T-cell (primary cell): Measurements from ENCODE around the gene SHF. TPM values are rescaled to one million over a fixed set of nuclear protein-coding genes. Genes with fewer than 3 reads are reported as not detected.

Experiments
- ATAC-seq, 4 experiments: fragments of 200-7000 bp in 3 of 4; fragments of 150-1000 bp in 1 of 4; cut with Tn5 transposase; replicated peaks in 1 of 4; 1 replicate in 3 of 4; 2 replicates in 1 of 4; pipeline ENCODE4 v1.10.0; 2021; ENCODE audit warnings: moderate library complexity in 3 of 4, mild to moderate bottlenecking in 2 of 4, moderate number of reproducible peaks in 1 of 4
- CTCF ChIA-PET, 2 donors: fragments of 300-600 bp; sonication (Branson Sonifier 250); formaldehyde crosslinking; loops; one replicate each; lab custom pipeline; 2022; ENCODE audit warnings: antibody characterized with exemption in 2 of 2; lab: Charles Lee
- POLR2A ChIA-PET, 2 donors: fragments of 300-600 bp; sonication (Branson Sonifier 250); formaldehyde crosslinking; loops; one replicate each; lab custom pipeline; 2022; ENCODE audit warnings: antibody characterized with exemption in 2 of 2; lab: Charles Lee
- DNase-seq, 35 experiments: peaks; one replicate each; pipeline versions ENCODE4 v3.0.0 to v3.0.0-alpha.2; 2013 to 2023
- H3K27ac ChIP-seq: one replicate; pipeline ENCODE4 v1.5.1; 2013; ENCODE audit warnings: low read length
- H3K27me3 ChIP-seq, 2 experiments: replicated peaks in 1 of 2; 1 replicate in 1 of 2; 2 replicates in 1 of 2; pipeline versions ENCODE4 v1.6.1 to v1.7.0; 2013; ENCODE audit warnings: low read length in 1 of 2, mixed read lengths in 1 of 2; ENCODE audit not compliant: control insufficient read depth in 2 of 2, insufficient read depth in 2 of 2; ENCODE audit errors: extremely low read depth in 1 of 2
- H3K36me3 ChIP-seq, 2 donors: 1 replicate in 1 of 2; 2 replicates in 1 of 2; pipeline versions ENCODE4 v1.6.1 to v1.7.0; 2013; ENCODE audit warnings: low read length in 1 of 2; ENCODE audit not compliant: control insufficient read depth in 2 of 2, insufficient read depth in 1 of 2; ENCODE audit errors: extremely low read depth in 1 of 2
- H3K4me1 ChIP-seq, 2 experiments: 1 replicate in 1 of 2; 2 replicates in 1 of 2; pipeline versions ENCODE4 v1.6.1 to v1.7.0; 2013; ENCODE audit warnings: low read length in 2 of 2, mixed read lengths in 1 of 2; ENCODE audit not compliant: insufficient read depth in 2 of 2, control insufficient read depth in 1 of 2; ENCODE audit errors: extremely low read depth in 1 of 2
- H3K4me3 ChIP-seq, 2 donors: 1 replicate in 1 of 2; 2 replicates in 1 of 2; pipeline versions ENCODE4 v1.5.1 to v1.7.0; 2013; ENCODE audit warnings: mild to moderate bottlenecking in 2 of 2, low read length in 1 of 2, moderate library complexity in 1 of 2; ENCODE audit not compliant: control insufficient read depth in 1 of 2; ENCODE audit errors: extremely low read depth in 1 of 2
- H3K9me3 ChIP-seq: 2 replicates; pipeline ENCODE4 v1.7.0; 2013
- H3K27ac Mint-ChIP-seq, 2 donors: one replicate each; pipeline ENCODE4 v1.8.0; 2020 to 2021; ENCODE audit warnings: mild to moderate bottlenecking in 2 of 2, mixed read lengths in 2 of 2
- H3K27me3 Mint-ChIP-seq, 2 donors: one replicate each; pipeline ENCODE4 v1.8.0; 2021 to 2022; ENCODE audit warnings: mixed read lengths in 2 of 2
- H3K36me3 Mint-ChIP-seq: one replicate; pipeline ENCODE4 v1.8.0; 2021; ENCODE audit warnings: mixed read lengths
- H3K4me1 Mint-ChIP-seq, 3 donors: one replicate each; pipeline ENCODE4 v1.8.0; 2020 to 2022; ENCODE audit warnings: mixed read lengths in 3 of 3, mild to moderate bottlenecking in 1 of 3
- H3K4me3 Mint-ChIP-seq, 3 donors: one replicate each; pipeline ENCODE4 v1.8.0; 2020 to 2022; ENCODE audit warnings: mild to moderate bottlenecking in 3 of 3, mixed read lengths in 3 of 3, moderate library complexity in 3 of 3
- H3K9me3 Mint-ChIP-seq, 3 donors: one replicate each; pipeline ENCODE4 v1.8.0; 2020 to 2022; ENCODE audit warnings: mixed read lengths in 3 of 3
- WGBS: methylation state at CpG from one replicate; pipeline ENCODE4 v1.1.5; 2013; ENCODE audit warnings: missing lambda C conversion rate; ENCODE audit not compliant: insufficient coverage; 5-methylcytosine and 5-hydroxymethylcytosine counted together
- total RNA-seq, 35 experiments: library from RNA in 6 of 35; stranded (reverse) in 6 of 35; fragments of 120-200 nt in 1 of 35; gene quantifications; one replicate each; pipeline versions ENCODE4 v1.2.1 to v1.2.4 and lab custom pipeline; 2013 to 2026

The SHF gene
- total RNA-seq, 5 donors from 2014 or later (not counting 1 experiment from before 2014, with no cell fraction given): 5.1 to 6.5 (median 5.6) TPM

- Histone ChIP-seq H3K27me3 (peaks cover 0 to 14% of the 10 kb centered on the region in 2 experiments), H3K27ac (no peak overlapping the region), H3K4me3 (no peak overlapping the region), H3K9me3 (peaks cover 2% of the 10 kb centered on the region), H3K4me1 (no peaks in the 10 kb centered on the region), H3K36me3 (no peaks in the 10 kb centered on the region)
- Mint-ChIP-seq H3K4me3 (no peak overlapping the region), H3K9me3 (peaks cover 0 to 22% (median 11%) of the 10 kb centered on the region in 3 donors), H3K36me3 (no peaks in the 10 kb centered on the region), H3K27me3 (peaks cover 11 to 19% of the 10 kb centered on the region in 2 donors), H3K4me1 (no peaks in the 10 kb centered on the region), H3K27ac (no peak overlapping the region)
- ChIA-PET POLR2A (no interaction called here), CTCF (interaction anchor here (0.5 to 0.6 kb wide), 3 partner anchors 26 to 933 kb away, joined by 3 to 5 read pairs (median 3); no protein-coding TSS in a partner anchor)
- DNase-seq: no peak
- ATAC-seq: no peak
- WGBS: no CpG with 5 or more reads among the region's 1 CpG
These were observed 42.6 kb upstream of the SHF start for GRCh38 chr15:45230245-45230965.

GRCh38 chr15:45228931-45229330 lies 41.2 kb upstream of the SHF start:
- Mint-ChIP-seq H3K9me3 (peaks cover 0 to 8% (median 2%) of the 10 kb centered on the region in 3 donors), H3K36me3 (no peaks in the 10 kb centered on the region), H3K4me1 (no peaks in the 10 kb centered on the region), H3K4me3 (no peak overlapping the region), H3K27ac (no peak overlapping the region), H3K27me3 (peaks cover 14 to 22% of the 10 kb centered on the region in 2 donors)
- H3K27me3 ChIP-seq: peaks cover 0 to 14% of the 10 kb centered on the region in 2 experiments
- H3K36me3 ChIP-seq: no peaks in the 10 kb centered on the region
- H3K9me3 ChIP-seq: peaks cover 2% of the 10 kb centered on the region
- CTCF ChIA-PET: no interaction called here
- POLR2A ChIA-PET: no interaction called here
- WGBS: 67% methylated on average over 3 of the region's 5 CpGs
- ATAC-seq (no peak), DNase-seq (no peak)
- no peak overlapping the region for H3K27ac ChIP-seq
- no peak overlapping the region for H3K4me3 ChIP-seq
- no peaks in the 10 kb centered on the region for H3K4me1 ChIP-seq

GRCh38 chr15:45225506-45226273 lies 37.9 kb upstream of the SHF start:
- H3K27ac Mint-ChIP-seq: no peak overlapping the region
- POLR2A ChIA-PET: no interaction called here

GRCh38 chr15:45224621-45225217 lies 37.0 kb upstream of the SHF start:
- no peak overlapping the region for H3K27ac Mint-ChIP-seq
- H3K4me1 ChIP-seq: no peaks in the 10 kb centered on the region
- no peaks in the 10 kb centered on the region for H3K9me3 ChIP-seq
- H3K4me3 Mint-ChIP-seq: no peak overlapping the region
- ATAC-seq (no peak), DNase-seq (no peak)
- H3K4me3 ChIP-seq: no peak overlapping the region
- peaks cover 2 to 4% of the 10 kb centered on the region in 2 experiments for H3K27me3 ChIP-seq
- no peaks in the 10 kb centered on the region for H3K4me1 Mint-ChIP-seq
- 53% methylated on average over 3 of the region's 5 CpGs for WGBS
- ChIA-PET POLR2A (no interaction called here), CTCF (interaction anchor here in 1 of 2 donors (0.6 kb wide), 1 partner anchor 121 kb away, joined by 3 read pairs; no protein-coding TSS in a partner anchor)
- no peak overlapping the region for H3K27ac ChIP-seq
- no peaks in the 10 kb centered on the region for H3K36me3 ChIP-seq
- H3K9me3 Mint-ChIP-seq: no peaks in the 10 kb centered on the region
- no peaks in the 10 kb centered on the region for H3K36me3 Mint-ChIP-seq
- peaks cover 31 to 32% of the 10 kb centered on the region in 2 donors for H3K27me3 Mint-ChIP-seq

More at GRCh38 chr15:45225506-45226273, 37.9 kb upstream of the SHF start:
- Mint-ChIP-seq H3K27me3 (peaks cover 26 to 29% of the 10 kb centered on the region in 2 donors), H3K4me3 (no peak overlapping the region), H3K4me1 (no peaks in the 10 kb centered on the region), H3K36me3 (no peaks in the 10 kb centered on the region), H3K9me3 (no peaks in the 10 kb centered on the region)
- Histone ChIP-seq H3K36me3 (no peaks in the 10 kb centered on the region), H3K27me3 (peaks cover 2 to 8% of the 10 kb centered on the region in 2 experiments), H3K27ac (no peak overlapping the region), H3K4me3 (no peak overlapping the region), H3K9me3 (no peaks in the 10 kb centered on the region), H3K4me1 (no peaks in the 10 kb centered on the region)
- 54% methylated on average over 3 of the region's 11 CpGs for WGBS
- no peak for DNase-seq
- CTCF ChIA-PET: no interaction called here
- ATAC-seq: no peak

- ATAC-seq (no peak), DNase-seq (no peak)
- no peaks in the 10 kb centered on the region for H3K36me3 Mint-ChIP-seq
- no peak overlapping the region for H3K4me3 Mint-ChIP-seq
- no peaks in the 10 kb centered on the region for H3K9me3 ChIP-seq
- H3K4me1 Mint-ChIP-seq: no peaks in the 10 kb centered on the region
- peaks cover 27 to 29% of the 10 kb centered on the region in 2 donors for H3K27me3 Mint-ChIP-seq
- WGBS: 68% methylated on average over 3 of the region's 4 CpGs
- H3K36me3 ChIP-seq: no peaks in the 10 kb centered on the region
- no peaks in the 10 kb centered on the region for H3K4me1 ChIP-seq
- no peak overlapping the region for H3K4me3 ChIP-seq
- POLR2A ChIA-PET: no interaction called here
- H3K27ac ChIP-seq: no peak overlapping the region
- H3K9me3 Mint-ChIP-seq: no peaks in the 10 kb centered on the region
- CTCF ChIA-PET: interaction anchor here in 1 of 2 donors (0.6 kb wide), 1 partner anchor 63 kb away, joined by 3 read pairs; no protein-coding TSS in a partner anchor
- H3K27ac Mint-ChIP-seq: no peak overlapping the region
- peaks cover 2 to 9% of the 10 kb centered on the region in 2 experiments for H3K27me3 ChIP-seq
These were observed 34.2 kb upstream of the SHF start for GRCh38 chr15:45221967-45222366.

- Mint-ChIP-seq H3K27ac (no peak overlapping the region), H3K9me3 (no peaks in the 10 kb centered on the region), H3K4me1 (no peaks in the 10 kb centered on the region), H3K4me3 (no peak overlapping the region), H3K27me3 (peaks cover 27 to 29% of the 10 kb centered on the region in 2 donors), H3K36me3 (no peaks in the 10 kb centered on the region)
- no peaks in the 10 kb centered on the region for H3K4me1 ChIP-seq
- CTCF ChIA-PET: interaction anchor here in 1 of 2 donors (0.6 to 0.7 kb wide), 2 partner anchors 11 to 62 kb away, joined by 3 to 5 read pairs; no protein-coding TSS in a partner anchor
- WGBS: 100% methylated on average over 2 of the region's 2 CpGs
- no peak overlapping the region for H3K4me3 ChIP-seq
- H3K36me3 ChIP-seq: no peaks in the 10 kb centered on the region
- DNase-seq (no peak), ATAC-seq (no peak)
- peaks cover 2 to 9% of the 10 kb centered on the region in 2 experiments for H3K27me3 ChIP-seq
- no peaks in the 10 kb centered on the region for H3K9me3 ChIP-seq
- H3K27ac ChIP-seq: no peak overlapping the region
- POLR2A ChIA-PET: no interaction called here
These were observed 33.4 kb upstream of the SHF start for GRCh38 chr15:45221053-45221599.
